GM10847 (cell line): ENCODE data around the gene BAZ2B.

Experiments used
- POLR2A ChIP-seq: IDR thresholded peaks from 2 replicates; pipeline ENCODE4 v1.6.1; 2011; ENCODE audit not compliant: insufficient read length; ENCODE audit errors: extremely low read depth

BAZ2B gene

DNA sequence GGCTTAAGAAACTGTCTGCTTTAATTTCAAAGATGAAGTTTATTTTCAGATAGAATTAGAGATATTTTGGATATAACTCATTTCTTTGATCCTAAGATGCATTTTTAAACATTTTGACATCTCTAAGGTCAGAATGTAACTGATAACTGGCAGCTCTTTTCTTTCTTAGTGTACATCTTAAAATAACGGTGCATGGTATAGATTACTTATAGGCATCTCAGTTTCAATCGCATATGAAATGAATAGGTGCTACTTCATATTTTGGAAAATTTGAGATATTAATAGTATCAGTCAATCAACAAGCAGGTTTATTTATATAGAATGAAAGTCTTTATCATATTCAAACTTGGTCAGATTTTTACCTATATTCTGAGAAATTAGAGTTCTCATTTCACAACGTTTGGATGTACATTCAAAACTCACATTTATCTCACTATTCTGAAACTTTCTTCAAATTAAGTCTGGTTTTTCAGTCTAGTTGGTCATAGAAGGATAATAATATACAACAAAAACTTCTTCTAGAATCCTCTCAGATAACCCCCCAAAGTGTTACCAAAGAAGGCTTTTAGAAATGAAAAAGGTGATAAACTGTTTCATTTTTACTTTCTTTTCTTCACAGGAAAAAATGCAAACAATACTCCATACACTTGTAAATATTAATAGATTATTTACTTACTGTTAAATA is 207.1 kb downstream of the BAZ2B start:
- TF ChIP-seq POLR2A, result no peak

DNA sequence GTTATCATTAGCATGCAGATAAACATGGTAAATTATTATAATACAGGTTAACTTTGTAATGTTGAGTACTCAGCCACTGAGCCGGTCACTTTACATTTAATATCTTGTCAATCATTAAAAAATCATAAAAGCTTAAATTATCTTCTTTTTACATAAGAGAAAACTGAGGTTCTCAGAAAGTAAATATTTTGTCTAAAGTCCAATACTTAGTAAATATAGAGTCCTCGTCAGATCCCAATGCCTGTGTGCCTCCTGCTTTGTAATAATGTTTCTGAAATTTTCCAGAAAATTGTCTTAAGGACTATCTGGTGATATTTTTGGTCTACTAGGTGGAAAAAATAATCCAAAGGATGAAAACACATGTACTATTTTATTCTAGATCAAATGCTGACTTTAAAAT is 213.6 kb downstream of the BAZ2B start:
- no peak for TF ChIP-seq POLR2A

DNA sequence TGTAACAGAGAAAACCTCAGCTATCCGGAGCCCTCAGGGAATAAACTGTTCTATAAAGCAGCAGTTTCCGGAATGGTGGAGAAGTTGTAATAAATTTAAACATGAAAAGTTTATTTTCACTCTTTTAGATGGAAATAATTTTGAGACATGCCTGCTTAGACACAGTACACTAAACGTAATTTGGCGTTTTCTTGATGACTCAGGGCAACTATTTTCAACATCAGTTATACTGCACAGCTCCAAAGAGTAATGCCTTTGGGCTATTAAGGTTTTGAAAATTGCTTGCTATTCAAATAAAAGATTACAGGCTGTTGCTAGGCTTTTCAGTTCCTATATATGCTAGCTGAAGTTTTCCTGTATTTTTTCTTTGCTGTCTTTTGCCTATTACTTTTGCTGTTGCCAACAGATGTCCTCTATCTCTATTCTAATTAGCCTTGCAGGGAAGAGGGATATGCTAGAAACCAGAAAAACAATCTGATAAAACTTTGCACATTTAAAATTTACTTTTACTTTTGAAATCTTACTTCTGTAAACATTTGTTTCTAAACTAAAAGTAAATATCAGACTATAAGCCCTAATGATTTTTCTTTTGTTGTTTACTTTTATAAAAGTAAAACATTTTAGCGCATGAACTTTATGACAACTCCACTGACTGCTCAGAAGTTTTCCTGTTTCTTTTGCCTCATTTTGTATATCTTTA is 216.5 kb downstream of the BAZ2B start:
- TF ChIP-seq POLR2A, result no peak

DNA sequence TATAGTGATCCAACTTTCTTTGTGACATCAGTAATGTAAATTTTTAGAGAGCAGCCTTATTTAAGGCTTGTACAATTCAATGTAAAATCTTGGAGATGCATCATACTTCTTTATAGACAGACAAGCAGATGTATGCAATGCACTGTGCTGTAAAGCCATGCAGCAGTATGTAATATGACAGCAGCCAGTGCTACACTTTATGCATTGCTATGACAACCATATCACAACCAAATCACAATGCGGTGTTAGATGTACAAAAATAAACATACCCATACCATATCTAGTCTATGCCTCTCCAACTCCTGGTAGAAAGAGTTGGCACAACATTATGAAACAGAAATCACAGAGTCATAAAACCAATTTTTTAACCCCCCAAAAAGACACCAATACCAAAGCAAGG is 219.5 kb downstream of the BAZ2B start:
- no peak for TF ChIP-seq POLR2A

DNA sequence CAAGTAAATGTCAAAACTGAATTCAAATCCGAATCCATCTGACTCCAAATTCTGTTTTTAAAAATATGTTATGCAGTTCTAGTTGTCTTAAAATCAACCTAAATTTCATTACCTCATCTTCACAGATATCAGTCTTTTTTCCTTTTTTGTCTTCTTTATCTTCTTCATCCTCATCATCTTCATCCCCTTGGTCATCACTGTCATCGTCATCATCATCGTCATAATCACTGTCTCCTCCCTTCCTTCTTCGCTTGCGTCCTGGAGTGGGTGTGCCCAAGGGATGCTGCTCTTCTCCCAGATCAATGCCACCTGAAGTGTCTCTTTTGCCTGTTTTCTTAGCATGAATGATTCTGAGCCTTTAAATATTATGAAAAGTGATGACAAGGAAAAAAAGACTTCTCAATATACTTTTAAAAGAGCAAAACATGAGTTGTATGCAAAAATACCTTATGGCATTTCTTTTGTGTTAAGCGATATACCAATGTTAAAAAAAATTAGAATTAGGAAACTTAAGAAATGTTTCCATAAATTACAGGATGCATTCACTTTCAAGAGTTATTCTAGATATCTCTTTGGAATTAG is 233.8 kb downstream of the BAZ2B start:
- TF ChIP-seq POLR2A, result no peak

DNA sequence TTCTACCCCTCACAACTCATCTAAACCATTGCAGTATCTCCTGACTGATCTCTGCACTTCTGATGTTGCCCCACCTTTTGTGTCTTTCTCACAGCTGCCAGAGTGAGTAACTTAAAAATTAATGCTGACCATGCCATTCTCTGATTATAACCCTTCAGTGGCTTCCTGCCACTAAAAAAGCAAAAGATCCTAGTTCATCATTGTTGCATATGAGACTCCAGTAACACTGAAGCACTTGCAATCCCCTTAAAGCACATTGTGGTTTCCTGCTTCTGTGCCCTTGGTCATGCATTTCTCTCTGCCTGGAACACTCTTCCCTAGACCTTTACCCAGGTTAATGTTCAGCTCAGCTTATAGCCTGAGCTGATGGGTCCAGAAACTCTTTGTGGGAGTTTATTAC is 234.8 kb downstream of the BAZ2B start:
- no peak for TF ChIP-seq POLR2A

DNA sequence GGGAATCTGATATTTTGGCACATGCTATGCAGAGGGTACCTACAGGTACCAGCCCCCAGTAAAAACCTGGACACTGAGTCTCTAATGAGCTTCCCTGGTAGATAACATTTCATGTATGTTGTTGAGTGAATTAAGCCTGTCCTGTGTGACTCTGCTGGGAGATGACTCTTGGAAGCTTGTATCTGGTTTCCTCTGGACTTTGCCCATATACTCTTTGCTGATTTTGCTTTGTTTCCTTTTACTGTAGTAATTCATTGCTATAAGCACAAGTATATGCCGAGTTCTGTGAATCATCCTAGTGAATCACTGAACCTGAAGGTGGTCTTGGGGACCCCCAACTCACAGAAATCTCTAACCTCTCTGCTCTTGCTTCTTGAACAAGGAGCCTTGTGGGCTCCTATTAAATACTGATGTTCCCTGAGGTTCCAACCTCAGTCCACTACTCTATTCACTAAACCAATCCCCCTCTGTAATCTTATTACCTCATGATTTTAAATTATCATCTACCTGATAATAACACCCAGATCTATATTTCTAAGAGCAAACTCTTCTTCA is 235.6 kb downstream of the BAZ2B start:
- TF ChIP-seq POLR2A, result no peak

DNA sequence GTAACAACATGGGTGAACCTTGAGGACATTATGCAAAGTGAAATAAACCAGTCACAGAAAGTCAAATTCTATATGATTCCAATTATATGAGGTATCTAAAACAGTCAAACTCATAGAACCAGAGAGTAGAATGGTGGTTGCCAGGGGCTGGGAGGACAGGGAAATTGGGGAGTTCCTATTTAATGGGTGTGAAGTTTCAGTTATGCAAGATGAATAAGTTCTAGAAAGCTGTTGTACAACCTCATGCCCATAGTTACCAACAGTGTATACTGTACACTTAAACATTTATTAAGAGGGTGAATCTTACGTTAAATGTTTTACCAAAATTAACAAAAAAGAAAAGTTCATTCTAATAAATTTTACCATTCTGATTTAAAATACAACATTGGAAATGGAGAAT is 237.2 kb downstream of the BAZ2B start:
- no peak for TF ChIP-seq POLR2A

DNA sequence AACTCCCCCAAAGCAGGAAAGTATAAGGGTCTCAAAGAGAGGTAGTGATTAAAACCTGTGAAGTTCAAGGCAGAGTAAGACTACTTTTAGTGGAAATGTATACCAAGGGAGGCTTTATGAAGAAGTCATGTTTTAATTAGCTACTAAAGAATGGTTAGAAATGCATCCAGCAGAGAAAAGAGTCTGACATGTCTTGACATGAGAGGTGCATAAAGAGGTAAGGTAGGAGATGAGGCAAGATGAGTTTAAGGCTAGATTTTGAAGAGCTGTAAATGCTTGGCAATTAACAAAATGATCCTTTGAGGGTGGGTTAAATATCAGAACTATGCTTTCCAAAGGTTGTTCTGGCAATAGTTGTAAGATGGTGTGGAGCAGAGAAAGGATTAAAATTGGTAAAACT is 241.1 kb downstream of the BAZ2B start:
- no peak for TF ChIP-seq POLR2A

DNA sequence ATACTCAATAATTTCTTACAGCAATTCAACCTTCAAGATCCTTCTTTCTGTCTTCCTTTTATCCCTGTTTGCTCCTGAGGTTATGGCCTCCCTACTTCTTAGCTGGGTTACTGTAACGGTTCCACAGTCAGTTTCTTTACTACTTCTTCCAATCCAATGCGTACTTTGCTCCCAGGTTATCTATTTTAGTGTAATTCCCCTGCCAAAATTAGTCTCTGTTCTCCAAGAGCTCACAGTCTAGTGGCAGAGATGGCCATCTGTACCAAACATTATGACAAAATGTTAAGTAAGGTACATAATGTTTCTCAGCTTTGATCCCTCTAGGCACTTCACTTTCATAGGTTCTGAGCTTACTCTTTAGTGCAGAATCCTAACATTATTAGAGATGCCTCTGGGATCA is 244.8 kb downstream of the BAZ2B start:
- no peak for TF ChIP-seq POLR2A

DNA sequence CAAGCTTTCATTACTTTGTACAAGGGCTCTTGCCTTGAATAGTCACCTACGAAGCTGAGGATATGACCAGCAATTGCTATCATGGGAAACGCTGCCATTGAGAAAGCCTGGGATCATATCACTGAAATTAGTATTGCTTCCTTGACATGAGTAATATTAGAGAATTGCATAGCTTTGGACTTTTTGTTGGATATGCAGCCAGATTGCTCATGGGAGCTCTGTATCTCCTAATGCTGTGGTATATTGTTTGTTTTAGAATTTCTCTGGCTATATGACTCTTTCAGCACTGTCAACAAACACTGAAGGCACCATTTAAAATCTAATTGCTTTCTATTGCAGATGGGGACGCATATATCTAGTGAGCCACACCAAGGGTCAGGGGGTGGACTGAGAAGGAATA is 249.8 kb downstream of the BAZ2B start:
- no peak for TF ChIP-seq POLR2A

DNA sequence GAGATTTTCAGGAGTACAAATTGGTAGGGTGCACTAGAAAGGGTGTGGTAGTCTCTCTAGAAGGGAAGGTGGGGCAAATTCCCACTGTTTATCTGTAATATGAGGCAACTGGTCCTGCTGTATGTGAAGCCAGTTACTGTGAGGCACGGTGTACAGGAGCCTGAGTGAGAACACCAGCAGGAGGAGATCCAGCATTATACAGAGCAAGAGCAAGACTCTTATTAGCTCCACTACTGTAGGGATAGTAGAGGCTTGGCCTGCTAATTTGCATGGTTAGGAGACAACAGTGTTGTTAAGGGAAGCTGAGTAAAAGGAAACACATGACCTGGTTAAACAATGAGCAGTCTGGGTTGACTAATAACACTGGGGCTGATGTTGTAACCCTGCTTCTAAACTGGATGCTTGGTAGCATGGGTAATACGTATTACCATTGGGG is 253.5 kb downstream of the BAZ2B start:
- no peak for TF ChIP-seq POLR2A

DNA sequence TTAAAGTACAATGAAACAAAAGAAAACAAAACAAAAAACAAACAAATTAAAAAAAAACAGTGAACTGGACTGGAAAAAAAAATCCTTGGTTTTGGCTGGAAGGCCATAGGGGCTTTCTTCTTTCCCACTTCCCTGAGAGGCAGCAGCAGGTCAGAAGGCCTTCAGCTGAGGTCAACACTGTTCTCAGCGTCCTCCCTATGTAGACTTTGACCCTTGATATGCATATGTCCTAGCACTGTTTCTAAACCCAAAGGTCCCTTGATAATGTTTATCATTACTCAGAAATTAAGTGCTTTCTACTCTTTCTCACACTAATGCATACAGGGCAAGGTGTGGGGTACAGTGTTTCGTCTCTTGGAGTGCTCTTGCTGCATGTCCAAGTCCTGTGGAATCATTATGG is 254.3 kb downstream of the BAZ2B start:
- TF ChIP-seq POLR2A, result no peak

DNA sequence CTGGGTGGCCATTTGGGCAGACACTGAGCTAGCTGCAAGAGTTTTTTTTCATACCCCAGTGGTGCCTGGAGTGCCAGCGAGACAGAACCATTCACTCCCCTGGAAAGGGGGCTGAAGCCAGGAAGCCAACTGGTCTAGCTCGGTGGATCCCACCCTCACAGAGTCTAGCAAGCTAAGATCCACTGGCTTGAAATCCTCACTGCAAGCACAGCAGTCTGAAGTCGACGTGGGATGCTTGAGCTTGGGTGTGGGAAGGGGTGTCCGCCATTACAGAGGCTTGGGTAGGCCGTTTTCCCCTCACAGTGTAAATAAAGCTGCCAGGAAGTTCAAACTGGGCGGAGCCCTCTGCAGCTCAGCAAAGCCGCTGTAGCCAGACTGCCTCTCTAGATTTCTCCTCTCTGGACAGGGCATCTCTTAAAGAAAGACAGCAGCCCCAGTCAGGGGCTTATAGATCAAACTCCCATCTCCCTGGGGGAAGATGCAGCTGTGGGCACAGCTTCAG is 260.2 kb downstream of the BAZ2B start:
- no peak for TF ChIP-seq POLR2A

DNA sequence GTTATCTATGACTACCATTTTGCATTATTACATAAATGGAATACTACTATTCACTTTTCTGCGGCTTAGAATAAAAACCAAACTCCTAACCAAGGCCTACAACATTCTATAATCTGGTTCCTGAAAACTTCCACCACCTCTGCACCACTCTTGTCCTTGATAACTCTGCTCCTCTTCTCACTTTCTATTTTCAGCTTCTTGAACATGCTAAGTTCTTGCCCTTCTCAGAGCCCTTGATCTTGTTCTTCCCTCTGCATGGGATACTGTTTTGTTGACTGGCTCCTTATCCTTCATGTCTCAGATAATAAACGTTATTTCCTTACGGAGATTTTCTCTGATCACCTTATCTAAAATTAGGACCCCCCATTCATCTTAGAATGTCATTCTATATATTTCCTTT is 264.4 kb downstream of the BAZ2B start:
- no peak for TF ChIP-seq POLR2A
